Measurements from ENCODE around the gene TEX52.

- TF ChIP-seq CTCF (optimal IDR thresholded peaks at IDR 0.05 in 1 of 3, IDR thresholded peaks at IDR 0.05 in 1 of 3, conservative IDR thresholded peaks at IDR 0.05 in 1 of 3; ENCODE audit: extremely low read depth in 1 of 3, insufficient read depth in 2 of 3, low read length in 3 of 3) (no peak), EZH2 (IDR thresholded peaks at IDR 0.05; ENCODE audit: low read length) (no peak)
Measured at GRCh38 chr12:2891240-2892053, 34.6 kb upstream of the TEX52 start.
